HepG2 (cell line): Measurements from ENCODE around the gene COMMD10.

ENCODE experiments used
- FOXK1 ChIP-seq: sonication (generic); formaldehyde crosslinking; IDR thresholded peaks from 2 replicates; pipeline ENCODE4 v1.4.0; 2020; ENCODE audit warnings: low read depth, missing genetic modification reagents, borderline replicate concordance
- HDAC2 ChIP-seq: sonication (generic); formaldehyde crosslinking; IDR thresholded peaks from 2 replicates; pipeline ENCODE4 v1.4.0; 2020; ENCODE audit warnings: missing genetic modification reagents
- MAZ ChIP-seq, 2 experiments: sonication (generic) in 1 of 2; formaldehyde crosslinking in 1 of 2; IDR thresholded peaks; 2 replicates each; pipeline versions ENCODE4 v1.5.0 to v1.6.1; 2012 to 2020; ENCODE audit warnings: low read depth in 2 of 2, mild to moderate bottlenecking in 2 of 2, borderline replicate concordance in 1 of 2, improper control_type of control experiment in 1 of 2, low read length in 1 of 2, missing genetic modification reagents in 1 of 2, moderate library complexity in 1 of 2
- NFATC3 ChIP-seq: sonication (generic); formaldehyde crosslinking; IDR thresholded peaks from 2 replicates; pipeline ENCODE4 v1.5.1; 2020; ENCODE audit warnings: mild to moderate bottlenecking, missing genetic modification reagents
- NFKB2 ChIP-seq: sonication (generic); formaldehyde crosslinking; IDR thresholded peaks from 2 replicates; pipeline ENCODE4 v1.4.0; 2020; ENCODE audit warnings: missing genetic modification reagents, borderline replicate concordance
- RORA ChIP-seq: sonication (generic); formaldehyde crosslinking; IDR thresholded peaks from 2 replicates; pipeline ENCODE4 v1.5.0; 2020; ENCODE audit warnings: mild to moderate bottlenecking, missing genetic modification reagents, moderate library complexity
- SIN3B ChIP-seq: fragments of 150-350 bp; IDR thresholded peaks from 2 replicates; pipeline ENCODE4 v1.6.1; 2014; ENCODE audit warnings: low read length
- SMC3 ChIP-seq: IDR thresholded peaks from 2 replicates; pipeline ENCODE4 v1.6.1; 2011; ENCODE audit warnings: low read length, improper control_type of control experiment
- SUZ12 ChIP-seq: fragments of 150-350 bp; IDR thresholded peaks from 2 replicates; pipeline ENCODE4 v1.6.1; 2014; ENCODE audit warnings: low read depth, low read length
- ZNF224 ChIP-seq: sonication (generic); formaldehyde crosslinking; IDR thresholded peaks from 2 replicates; pipeline ENCODE4 v1.5.0; 2020; ENCODE audit warnings: mild to moderate bottlenecking, missing genetic modification reagents
- TF ChIP-seq, protein P1 (sequence below): sonication (generic); formaldehyde crosslinking; IDR thresholded peaks from 2 replicates; pipeline ENCODE4 v1.5.0; 2020; ENCODE audit warnings: missing genetic modification reagents

GRCh38 chr5:116303810-116304209, 219.0 kb downstream of the COMMD10 start:
- TF ChIP-seq SIN3B, result no peak
- TF ChIP-seq RORA (CRISPR knock-in tag), result no peak
- no peak for TF ChIP-seq HDAC2 (CRISPR knock-in tag)
- no peak for TF ChIP-seq SMC3
- no peak for TF ChIP-seq NFATC3 (CRISPR knock-in tag)
- no peak for TF ChIP-seq FOXK1 (CRISPR knock-in tag)
- TF ChIP-seq MAZ (IDR thresholded peaks at IDR 0.05; ENCODE audit: borderline replicate concordance, low read depth, low read length), result no peak
- TF ChIP-seq MAZ (CRISPR knock-in tag; IDR thresholded peaks at IDR 0.05; ENCODE audit: low read depth), result no peak
- no peak for TF ChIP-seq NFKB2
- TF ChIP-seq SUZ12, result no peak
- no peak for TF ChIP-seq ZNF224 (CRISPR knock-in tag)
- TF ChIP-seq, protein P1, sequence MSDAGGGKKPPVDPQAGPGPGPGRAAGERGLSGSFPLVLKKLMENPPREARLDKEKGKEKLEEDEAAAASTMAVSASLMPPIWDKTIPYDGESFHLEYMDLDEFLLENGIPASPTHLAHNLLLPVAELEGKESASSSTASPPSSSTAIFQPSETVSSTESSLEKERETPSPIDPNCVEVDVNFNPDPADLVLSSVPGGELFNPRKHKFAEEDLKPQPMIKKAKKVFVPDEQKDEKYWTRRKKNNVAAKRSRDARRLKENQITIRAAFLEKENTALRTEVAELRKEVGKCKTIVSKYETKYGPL (CRISPR knock-in tag), result no peak
